HG03520 (cell line): ENCODE data around the gene MAP4K4.

Source experiments
- ATAC-seq: cut with Tn5 transposase; IDR thresholded peaks from one replicate; pipeline ENCODE4 v1.9.1; 2021; ENCODE audit warnings: mild to moderate bottlenecking, moderate library complexity; ENCODE audit not compliant: unreplicated experiment

The MAP4K4 gene

GRCh38 chr2:101858910-101859309, 161.4 kb downstream of the MAP4K4 start:
- no peak for ATAC-seq

DNA sequence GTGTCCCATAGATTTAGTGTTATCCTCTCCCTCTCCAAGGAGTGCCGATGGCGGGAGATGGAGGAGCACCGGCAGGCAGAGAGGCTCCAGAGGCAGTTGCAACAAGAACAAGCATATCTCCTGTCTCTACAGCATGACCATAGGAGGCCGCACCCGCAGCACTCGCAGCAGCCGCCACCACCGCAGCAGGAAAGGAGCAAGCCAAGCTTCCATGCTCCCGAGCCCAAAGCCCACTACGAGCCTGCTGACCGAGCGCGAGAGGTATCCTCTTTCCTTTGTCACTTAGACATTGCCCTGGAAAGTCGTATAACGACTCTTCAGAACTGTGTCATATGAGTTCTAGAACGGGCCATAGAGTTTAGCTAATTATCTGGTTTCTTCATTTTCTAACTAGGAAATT, 162.1 kb downstream of the MAP4K4 start:
- ATAC-seq, result no peak

DNA sequence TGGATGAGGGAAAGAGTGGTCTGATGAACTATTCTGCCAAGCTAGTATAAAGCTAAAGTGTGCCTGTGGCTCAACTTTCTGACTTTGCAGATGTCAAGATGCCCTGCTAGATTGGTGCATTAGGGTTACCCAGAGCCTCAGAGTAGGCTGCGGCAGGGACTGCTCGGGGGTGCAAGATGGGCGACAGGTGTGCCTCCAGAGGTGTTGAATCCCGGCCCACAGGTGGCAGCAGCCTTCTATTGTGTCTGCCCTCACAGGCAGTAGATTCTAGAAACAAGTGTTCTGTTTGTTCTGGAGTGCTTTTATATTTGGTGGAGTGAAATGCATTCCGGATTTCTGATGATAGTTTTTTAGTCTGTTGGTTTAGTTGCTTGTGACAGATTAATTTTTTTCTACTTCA, 162.7 kb downstream of the MAP4K4 start:
- ATAC-seq, result no peak

DNA sequence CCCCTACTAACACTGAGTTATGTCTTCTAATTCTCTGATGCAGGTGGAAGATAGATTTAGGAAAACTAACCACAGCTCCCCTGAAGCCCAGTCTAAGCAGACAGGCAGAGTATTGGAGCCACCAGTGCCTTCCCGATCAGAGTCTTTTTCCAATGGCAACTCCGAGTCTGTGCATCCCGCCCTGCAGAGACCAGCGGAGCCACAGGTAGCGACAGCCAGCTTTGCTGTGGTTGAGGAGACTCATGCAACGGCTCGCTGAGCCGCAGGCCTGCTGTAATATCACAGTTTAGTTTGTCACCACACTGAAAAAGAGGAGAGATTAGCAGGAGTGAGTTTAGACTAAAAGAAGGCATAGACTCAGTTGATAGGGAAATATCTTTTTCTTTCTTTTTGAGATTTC, 163.3 kb downstream of the MAP4K4 start:
- no peak for ATAC-seq

DNA sequence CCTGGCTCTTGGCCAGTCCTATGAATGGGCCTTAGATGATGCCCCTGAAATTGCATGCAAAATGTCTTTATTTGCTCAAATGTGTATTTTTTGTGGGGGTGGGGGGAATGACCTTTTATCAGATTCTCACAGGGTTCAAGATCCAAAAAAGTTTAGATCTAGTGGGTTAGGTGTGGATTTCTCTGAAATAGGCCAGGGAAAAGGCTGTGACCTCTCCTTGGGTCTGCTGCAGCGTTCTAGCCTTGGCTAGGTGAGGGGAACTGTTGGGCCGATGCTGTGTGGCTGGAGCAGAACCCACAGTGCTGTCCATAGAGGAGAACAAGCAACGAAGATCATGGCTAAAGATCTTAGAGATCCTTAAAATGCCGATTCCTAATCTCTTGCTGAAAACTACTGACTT, 163.9 kb downstream of the MAP4K4 start:
- no peak for ATAC-seq

GRCh38 chr2:101863534-101863933, 166.0 kb downstream of the MAP4K4 start:
- no peak for ATAC-seq

- ATAC-seq, result no peak
These were observed 166.9 kb downstream of the MAP4K4 start for GRCh38 chr2:101864426-101864825.

DNA sequence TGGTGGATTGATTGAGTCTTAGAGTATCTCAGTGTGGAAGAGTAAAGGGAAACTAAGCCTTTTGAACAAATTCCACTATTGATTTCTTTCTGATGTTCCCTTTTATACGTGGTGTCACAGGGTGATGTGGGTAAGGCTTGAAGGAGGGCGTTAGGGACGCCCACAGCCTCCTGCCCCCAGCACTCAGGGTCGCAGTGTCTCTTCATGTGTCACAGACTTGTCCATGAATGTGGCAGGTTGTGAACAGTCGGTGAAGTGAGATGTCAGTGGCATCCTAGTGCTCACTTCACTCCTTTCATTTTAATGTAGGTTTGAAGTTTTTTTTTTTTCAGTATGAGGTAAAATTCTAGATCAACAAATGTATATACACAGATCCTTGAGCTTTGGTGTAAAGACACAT, 171.0 kb downstream of the MAP4K4 start:
- no peak for ATAC-seq

DNA sequence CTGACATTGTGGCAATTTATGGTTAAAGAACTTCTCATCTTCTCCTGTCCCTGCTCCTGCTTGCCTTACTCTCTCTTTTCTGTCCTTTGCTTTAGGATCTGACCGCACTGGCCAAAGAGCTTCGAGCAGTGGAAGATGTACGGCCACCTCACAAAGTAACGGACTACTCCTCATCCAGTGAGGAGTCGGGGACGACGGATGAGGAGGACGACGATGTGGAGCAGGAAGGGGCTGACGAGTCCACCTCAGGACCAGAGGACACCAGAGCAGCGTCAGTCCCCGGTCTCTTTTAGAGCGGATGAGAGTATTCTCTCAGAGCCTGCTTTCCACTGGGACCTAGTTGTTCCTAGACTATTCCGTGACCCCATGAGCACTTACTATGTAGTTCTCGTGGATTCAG, 172.0 kb downstream of the MAP4K4 start:
- ATAC-seq, result no peak

DNA sequence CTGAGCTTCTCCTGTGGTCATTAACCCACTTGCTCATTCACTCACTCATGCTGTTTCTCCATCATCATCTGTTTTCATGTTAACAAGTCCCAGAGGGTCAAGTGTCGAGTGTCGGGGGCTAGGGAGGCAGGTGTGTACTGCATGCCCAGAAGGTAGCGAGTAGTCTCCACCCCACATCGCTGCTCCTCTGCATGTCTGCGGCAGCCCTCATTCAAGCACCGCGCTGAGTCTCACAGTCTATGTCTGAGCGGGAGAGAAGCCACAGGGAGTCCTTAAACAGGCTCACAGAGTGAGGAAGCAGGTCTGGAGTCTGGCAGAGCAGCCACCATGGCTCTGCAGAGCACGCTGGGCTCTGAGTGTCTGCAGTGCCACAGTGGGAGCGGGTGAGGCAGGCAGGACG, 172.9 kb downstream of the MAP4K4 start:
- no peak for ATAC-seq

GRCh38 chr2:101871480-101871879, 174.0 kb downstream of the MAP4K4 start:
- no peak for ATAC-seq

GRCh38 chr2:101872480-101872879, 175.0 kb downstream of the MAP4K4 start:
- no peak for ATAC-seq

- no peak for ATAC-seq
These were observed 176.0 kb downstream of the MAP4K4 start for GRCh38 chr2:101873543-101873942.

DNA sequence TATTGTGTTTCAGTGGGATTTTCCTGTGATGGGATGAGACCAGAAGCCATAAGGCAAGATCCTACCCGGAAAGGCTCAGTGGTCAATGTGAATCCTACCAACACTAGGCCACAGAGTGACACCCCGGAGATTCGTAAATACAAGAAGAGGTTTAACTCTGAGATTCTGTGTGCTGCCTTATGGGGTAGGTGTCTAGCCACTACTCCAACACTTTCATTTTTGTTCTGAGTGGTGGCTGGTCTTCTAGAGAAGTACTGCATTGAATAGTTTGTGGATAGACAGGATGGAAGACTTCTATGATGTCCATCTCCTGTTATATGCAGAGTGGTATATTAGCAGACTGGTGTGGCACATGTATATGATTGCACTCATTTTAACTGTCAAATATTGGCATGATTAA, 176.6 kb downstream of the MAP4K4 start:
- ATAC-seq, result no peak

GRCh38 chr2:101879466-101879865, 182.0 kb downstream of the MAP4K4 start:
- no peak for ATAC-seq

DNA sequence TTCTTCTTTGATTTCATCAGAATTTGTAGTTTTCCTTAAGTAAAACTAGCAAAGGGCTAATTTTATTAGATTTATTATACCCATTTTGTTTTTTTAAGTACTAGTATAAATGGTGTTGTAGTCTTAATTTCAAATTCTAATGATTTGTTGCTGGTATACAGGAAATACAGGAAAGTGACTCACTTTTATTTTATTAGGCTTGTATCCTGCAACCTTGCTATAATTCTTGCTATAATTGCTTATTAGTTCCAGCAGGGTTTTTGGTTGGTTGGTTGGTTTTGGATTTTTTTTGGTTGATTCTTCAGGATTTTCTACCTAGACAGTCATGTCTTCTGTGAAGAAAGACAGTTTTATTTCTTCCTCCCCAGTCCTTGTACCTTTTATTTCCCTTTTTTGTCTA, 183.6 kb downstream of the MAP4K4 start:
- no peak for ATAC-seq

- ATAC-seq, result no peak
These were observed 185.3 kb downstream of the MAP4K4 start for GRCh38 chr2:101882769-101883307.

DNA sequence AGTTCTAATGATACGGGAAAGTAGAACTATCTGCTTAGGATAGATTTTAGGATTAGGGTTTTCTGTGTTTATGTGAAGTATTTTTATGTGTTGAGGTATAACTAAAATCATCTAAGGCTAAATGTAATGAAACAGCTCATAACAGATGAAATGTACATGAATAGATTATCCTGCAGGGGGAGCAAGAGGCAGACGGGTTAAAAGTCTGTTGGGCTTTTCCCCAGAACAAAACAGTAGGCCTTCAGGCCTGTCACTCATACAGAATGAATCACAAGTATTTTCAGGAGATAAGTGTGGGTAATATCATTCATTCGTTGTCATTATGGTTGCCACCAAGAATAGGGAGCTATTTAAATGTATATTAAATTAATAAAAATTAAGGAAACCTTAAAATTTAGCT, 186.4 kb downstream of the MAP4K4 start:
- no peak for ATAC-seq

- ATAC-seq, result no peak
These were observed 186.9 kb downstream of the MAP4K4 start for GRCh38 chr2:101884423-101884822.

DNA sequence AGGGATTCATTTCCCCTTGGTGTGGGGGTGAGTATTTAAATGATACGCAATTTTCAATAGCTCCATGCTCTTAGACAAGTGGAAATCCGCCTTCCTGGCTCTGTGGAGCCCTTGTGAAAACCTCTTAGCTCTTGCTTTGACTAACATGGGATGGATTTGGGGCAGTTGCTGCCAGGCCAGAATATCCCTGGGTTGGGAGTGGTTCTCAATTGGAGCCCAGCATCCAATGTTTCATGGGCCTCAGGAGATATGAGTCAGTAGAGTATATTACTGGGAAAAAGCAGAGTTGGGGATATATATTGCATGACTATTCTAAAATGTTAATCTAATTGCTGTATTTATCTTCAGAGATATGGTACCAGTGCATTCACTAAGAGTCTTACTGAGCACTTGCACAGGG, 189.8 kb downstream of the MAP4K4 start:
- no peak for ATAC-seq

DNA sequence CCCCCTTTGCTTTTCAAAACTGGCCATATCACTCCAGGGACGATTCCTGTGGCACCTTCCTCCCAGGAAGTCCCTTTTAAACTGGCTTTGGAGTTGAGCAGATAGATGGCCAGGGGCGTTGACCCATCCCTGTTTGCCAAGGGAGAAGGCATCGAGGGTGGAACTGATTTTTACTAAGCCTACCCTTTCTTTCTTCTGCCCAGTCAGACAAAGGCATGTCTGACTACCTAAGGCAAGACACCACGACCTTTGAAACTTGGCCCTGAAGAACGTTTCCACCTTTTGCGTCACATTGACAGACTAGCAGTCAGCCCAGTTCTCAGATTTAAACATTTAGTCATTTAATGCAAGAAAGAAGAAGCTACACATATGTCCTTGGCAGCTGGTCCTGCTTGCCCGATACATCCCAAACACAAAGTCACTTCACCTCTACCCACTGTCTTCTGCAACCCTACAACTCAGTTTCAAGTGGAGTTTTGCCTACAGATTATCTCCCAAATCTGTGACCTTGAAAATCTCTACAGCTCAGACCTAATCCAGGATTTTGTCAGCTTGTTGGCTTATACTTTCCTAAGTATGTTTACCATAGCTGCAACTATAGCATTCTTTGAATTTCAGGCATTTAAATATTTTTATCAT, 192.1 kb downstream of the MAP4K4 start:
- ATAC-seq, result no peak

DNA sequence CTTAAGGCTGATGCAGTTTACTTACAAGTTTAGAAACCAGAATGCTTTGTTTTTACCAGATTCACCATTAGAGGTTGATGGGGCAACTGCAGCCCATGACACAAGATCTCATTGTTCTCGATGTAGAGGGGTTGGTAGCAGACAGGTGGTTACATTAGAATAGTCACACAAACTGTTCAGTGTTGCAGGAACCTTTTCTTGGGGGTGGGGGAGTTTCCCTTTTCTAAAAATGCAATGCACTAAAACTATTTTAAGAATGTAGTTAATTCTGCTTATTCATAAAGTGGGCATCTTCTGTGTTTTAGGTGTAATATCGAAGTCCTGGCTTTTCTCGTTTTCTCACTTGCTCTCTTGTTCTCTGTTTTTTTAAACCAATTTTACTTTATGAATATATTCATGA, 194.9 kb downstream of the MAP4K4 start:
- ATAC-seq, result no peak

- no peak for ATAC-seq
These were observed 196.3 kb downstream of the MAP4K4 start for GRCh38 chr2:101893681-101894381.
